ENCODE results near the gene NTM.

- TF ChIP-seq, protein P1, sequence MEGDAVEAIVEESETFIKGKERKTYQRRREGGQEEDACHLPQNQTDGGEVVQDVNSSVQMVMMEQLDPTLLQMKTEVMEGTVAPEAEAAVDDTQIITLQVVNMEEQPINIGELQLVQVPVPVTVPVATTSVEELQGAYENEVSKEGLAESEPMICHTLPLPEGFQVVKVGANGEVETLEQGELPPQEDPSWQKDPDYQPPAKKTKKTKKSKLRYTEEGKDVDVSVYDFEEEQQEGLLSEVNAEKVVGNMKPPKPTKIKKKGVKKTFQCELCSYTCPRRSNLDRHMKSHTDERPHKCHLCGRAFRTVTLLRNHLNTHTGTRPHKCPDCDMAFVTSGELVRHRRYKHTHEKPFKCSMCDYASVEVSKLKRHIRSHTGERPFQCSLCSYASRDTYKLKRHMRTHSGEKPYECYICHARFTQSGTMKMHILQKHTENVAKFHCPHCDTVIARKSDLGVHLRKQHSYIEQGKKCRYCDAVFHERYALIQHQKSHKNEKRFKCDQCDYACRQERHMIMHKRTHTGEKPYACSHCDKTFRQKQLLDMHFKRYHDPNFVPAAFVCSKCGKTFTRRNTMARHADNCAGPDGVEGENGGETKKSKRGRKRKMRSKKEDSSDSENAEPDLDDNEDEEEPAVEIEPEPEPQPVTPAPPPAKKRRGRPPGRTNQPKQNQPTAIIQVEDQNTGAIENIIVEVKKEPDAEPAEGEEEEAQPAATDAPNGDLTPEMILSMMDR (IDR thresholded peaks at IDR 0.05; ENCODE audit: low read length), result peak; percentile 40
- no peak for TF ChIP-seq EZH2 (IDR thresholded peaks at IDR 0.05; ENCODE audit: borderline replicate concordance, low read length)
Measured at GRCh38 chr11:132099692-132100091, 729.3 kb downstream of the NTM start.

Data from OCI-LY1 (cell line).